ENCODE data around the gene CNN2. TPM values are rescaled to one million over a fixed set of nuclear protein-coding genes. Genes with fewer than 3 reads are reported as not detected.

The CNN2 gene
- total and polyA plus RNA-seq, 2 of the 13 experiments (the other 11 are each of a cell fraction or from before 2014, with no cell fraction given), result 63.6 to 70.0 TPM

DNA sequence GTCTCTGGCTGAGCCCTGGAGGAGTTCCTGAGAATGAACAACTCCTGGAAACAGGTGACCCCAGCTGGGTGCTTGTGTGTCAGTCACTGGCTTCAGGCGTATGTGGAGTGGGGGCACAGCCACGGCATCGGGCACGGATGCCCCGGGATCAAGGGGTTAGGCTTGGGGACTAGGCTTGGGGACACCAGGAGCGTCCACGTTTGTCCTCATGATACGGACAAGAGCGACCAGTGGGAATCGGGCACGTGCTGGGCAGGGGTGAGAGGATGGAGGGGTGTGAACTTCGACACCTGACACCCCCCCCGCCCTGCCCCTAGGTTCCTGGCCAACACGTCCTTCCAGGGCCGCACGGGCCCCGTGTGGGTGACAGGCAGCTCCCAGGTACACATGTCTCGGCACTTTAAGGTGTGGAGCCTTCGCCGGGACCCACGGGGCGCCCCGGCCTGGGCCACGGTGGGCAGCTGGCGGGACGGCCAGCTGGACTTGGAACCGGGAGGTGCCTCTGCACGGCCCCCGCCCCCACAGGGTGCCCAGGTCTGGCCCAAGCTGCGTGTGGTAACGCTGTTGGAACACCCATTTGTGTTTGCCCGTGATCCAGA, 22.1 kb upstream of the CNN2 start (continued):
- TF ChIP-seq ZNF646 (CRISPR knock-in tag; IDR thresholded peaks at IDR 0.05), result no peak
- no peak for TF ChIP-seq SIN3B (IDR thresholded peaks at IDR 0.05; ENCODE audit: low read length)
- peak; percentile 71 for TF ChIP-seq BHLHE40 (IDR thresholded peaks at IDR 0.05; ENCODE audit: low read length)
- TF ChIP-seq ELF1 (CRISPR knock-in tag; IDR thresholded peaks at IDR 0.05), result no peak
- TF ChIP-seq, protein P1, sequence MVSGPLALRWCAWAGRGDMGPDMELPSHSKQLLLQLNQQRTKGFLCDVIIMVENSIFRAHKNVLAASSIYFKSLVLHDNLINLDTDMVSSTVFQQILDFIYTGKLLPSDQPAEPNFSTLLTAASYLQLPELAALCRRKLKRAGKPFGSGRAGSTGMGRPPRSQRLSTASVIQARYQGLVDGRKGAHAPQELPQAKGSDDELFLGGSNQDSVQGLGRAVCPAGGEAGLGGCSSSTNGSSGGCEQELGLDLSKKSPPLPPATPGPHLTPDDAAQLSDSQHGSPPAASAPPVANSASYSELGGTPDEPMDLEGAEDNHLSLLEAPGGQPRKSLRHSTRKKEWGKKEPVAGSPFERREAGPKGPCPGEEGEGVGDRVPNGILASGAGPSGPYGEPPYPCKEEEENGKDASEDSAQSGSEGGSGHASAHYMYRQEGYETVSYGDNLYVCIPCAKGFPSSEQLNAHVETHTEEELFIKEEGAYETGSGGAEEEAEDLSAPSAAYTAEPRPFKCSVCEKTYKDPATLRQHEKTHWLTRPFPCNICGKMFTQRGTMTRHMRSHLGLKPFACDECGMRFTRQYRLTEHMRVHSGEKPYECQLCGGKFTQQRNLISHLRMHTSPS (CRISPR knock-in tag; IDR thresholded peaks at IDR 0.05; ENCODE audit: low read depth), result no peak
- TF ChIP-seq, protein P2, sequence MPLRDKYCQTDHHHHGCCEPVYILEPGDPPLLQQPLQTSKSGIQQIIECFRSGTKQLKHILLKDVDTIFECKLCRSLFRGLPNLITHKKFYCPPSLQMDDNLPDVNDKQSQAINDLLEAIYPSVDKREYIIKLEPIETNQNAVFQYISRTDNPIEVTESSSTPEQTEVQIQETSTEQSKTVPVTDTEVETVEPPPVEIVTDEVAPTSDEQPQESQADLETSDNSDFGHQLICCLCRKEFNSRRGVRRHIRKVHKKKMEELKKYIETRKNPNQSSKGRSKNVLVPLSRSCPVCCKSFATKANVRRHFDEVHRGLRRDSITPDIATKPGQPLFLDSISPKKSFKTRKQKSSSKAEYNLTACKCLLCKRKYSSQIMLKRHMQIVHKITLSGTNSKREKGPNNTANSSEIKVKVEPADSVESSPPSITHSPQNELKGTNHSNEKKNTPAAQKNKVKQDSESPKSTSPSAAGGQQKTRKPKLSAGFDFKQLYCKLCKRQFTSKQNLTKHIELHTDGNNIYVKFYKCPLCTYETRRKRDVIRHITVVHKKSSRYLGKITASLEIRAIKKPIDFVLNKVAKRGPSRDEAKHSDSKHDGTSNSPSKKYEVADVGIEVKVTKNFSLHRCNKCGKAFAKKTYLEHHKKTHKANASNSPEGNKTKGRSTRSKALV (CRISPR knock-in tag; IDR thresholded peaks at IDR 0.05), result no peak
- no peak for TF ChIP-seq HHEX (CRISPR knock-in tag; IDR thresholded peaks at IDR 0.05)

Data from HepG2 (cell line).